ENCODE results near the gene FRAS1. TPM values are rescaled to one million over a fixed set of nuclear protein-coding genes. Genes with fewer than 3 reads are reported as not detected.

FRAS1 gene
- total and polyA plus RNA-seq, 2 donors (not counting 3 experiments of a cell fraction or from before 2014, with no cell fraction given), result 1.4 to 3.6 TPM

DNA sequence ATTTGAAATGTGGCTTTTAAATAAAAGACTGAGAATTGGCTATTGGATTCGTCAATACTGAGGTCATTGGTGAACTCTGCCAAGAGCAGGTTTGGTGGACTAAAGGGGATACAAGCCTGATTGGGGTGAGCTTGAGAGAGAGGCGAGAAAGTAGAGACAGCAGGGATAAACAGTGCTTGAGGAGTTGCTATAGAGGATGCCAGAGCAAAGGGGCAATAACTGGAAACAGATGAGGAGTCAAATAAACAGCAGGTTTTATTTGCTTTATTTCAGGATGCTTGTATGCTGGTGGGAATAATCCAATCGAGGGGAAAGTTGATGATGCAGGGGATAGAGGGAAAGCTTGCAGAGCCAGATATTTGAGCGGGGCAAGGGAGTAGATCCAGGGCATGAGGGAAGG lies 470.4 kb downstream of the FRAS1 start:
- Histone ChIP-seq H3K27me3 (ENCODE audit: control insufficient read depth in 2 of 2, insufficient read depth in 2 of 2, low read length in 2 of 2) (no peaks in the 10 kb centered on the region), H2AFZ (ENCODE audit: low read depth, low read length) (no peak overlapping the region), H3K4me2 (ENCODE audit: insufficient read depth, low read length) (no peak overlapping the region), H3K79me2 (ENCODE audit: control insufficient read depth, insufficient read depth, low read length) (no peaks in the 10 kb centered on the region), H3K9me3 (replicated peaks; ENCODE audit: control insufficient read depth, insufficient read depth, low read length) (no peaks in the 10 kb centered on the region), H3K36me3 (ENCODE audit: control insufficient read depth in 2 of 2, extremely low read depth in 1 of 2, insufficient read depth in 2 of 2, low read length in 2 of 2) (no peaks in the 10 kb centered on the region), H3K9ac (replicated peaks; ENCODE audit: extremely low read depth, insufficient read depth, low read length) (no peak overlapping the region), H4K20me1 (replicated peaks; ENCODE audit: control insufficient read depth, extremely low read depth, insufficient read depth, low read length) (no peaks in the 10 kb centered on the region), H3K27ac (ENCODE audit: insufficient read depth, low read depth, low read length) (no peak overlapping the region), H3K9me1 (replicated peaks; ENCODE audit: control insufficient read depth, extremely low read depth, insufficient read depth, low read length) (no peaks in the 10 kb centered on the region), H3K4me3 (replicated peaks in 1 of 3; ENCODE audit: insufficient read depth in 1 of 3, low read depth in 1 of 3, low read length in 3 of 3) (no peak overlapping the region), H3K4me1 (ENCODE audit: control insufficient read depth, extremely low read depth, insufficient read depth, low read length) (peaks cover 26% of the 10 kb centered on the region)
- ChIA-PET POLR2A (no interaction called here), CTCF (interaction anchor here (1.1 kb wide), 1 partner anchor 9 kb away, joined by 3 read pairs; no protein-coding TSS in a partner anchor)
- FAIRE-seq (no peak), DNase-seq (ENCODE audit: low read depth, low spot score) (no peak)
- intact Hi-C loops (cut with micrococcal nuclease), result no loop called here
- dilution Hi-C loops (cut with MboI; ENCODE audit: extremely low pct_ligation_motif_present, low sequenced_read_pairs), result no loop called here
- TF ChIP-seq JUN (IDR thresholded peaks at IDR 0.05; ENCODE audit: borderline replicate concordance, insufficient read depth, insufficient read length, low read depth) (no peak), MYC (IDR thresholded peaks at IDR 0.05; ENCODE audit: low read depth, low read length) (no peak), FOS (IDR thresholded peaks at IDR 0.05; ENCODE audit: borderline replicate concordance, insufficient read depth, low read length) (no peak), GATA2 (IDR thresholded peaks at IDR 0.05; ENCODE audit: insufficient read depth, insufficient read length, low read depth, low read length) (no peak), EZH2 (IDR thresholded peaks at IDR 0.05; ENCODE audit: borderline replicate concordance, low read depth, low read length, severe bottlenecking) (no peak), POLR2A (IDR thresholded peaks at IDR 0.05; ENCODE audit: low read depth, low read length) (no peak), POLR2AphosphoS5 (IDR thresholded peaks at IDR 0.05; ENCODE audit: insufficient read depth, low read depth, low read length) (no peak)
- TF ChIP-seq, protein P1, sequence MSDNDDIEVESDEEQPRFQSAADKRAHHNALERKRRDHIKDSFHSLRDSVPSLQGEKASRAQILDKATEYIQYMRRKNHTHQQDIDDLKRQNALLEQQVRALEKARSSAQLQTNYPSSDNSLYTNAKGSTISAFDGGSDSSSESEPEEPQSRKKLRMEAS (IDR thresholded peaks at IDR 0.05; ENCODE audit: insufficient read depth, insufficient read length), result no peak
- TF ChIP-seq, protein P2, sequence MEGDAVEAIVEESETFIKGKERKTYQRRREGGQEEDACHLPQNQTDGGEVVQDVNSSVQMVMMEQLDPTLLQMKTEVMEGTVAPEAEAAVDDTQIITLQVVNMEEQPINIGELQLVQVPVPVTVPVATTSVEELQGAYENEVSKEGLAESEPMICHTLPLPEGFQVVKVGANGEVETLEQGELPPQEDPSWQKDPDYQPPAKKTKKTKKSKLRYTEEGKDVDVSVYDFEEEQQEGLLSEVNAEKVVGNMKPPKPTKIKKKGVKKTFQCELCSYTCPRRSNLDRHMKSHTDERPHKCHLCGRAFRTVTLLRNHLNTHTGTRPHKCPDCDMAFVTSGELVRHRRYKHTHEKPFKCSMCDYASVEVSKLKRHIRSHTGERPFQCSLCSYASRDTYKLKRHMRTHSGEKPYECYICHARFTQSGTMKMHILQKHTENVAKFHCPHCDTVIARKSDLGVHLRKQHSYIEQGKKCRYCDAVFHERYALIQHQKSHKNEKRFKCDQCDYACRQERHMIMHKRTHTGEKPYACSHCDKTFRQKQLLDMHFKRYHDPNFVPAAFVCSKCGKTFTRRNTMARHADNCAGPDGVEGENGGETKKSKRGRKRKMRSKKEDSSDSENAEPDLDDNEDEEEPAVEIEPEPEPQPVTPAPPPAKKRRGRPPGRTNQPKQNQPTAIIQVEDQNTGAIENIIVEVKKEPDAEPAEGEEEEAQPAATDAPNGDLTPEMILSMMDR (IDR thresholded peaks at IDR 0.05; ENCODE audit: extremely low read depth in 1 of 2, insufficient read depth in 1 of 2, low read depth in 1 of 2, low read length in 2 of 2), result no peak
- no TSS peak for BruUV-seq (replicated peaks)

All from endothelial cell of umbilical vein (primary cell).